Right renal cortex interstitium (tissue), 3 donors: ENCODE measurements around the gene MBLAC2. TPM values are rescaled to one million over a fixed set of nuclear protein-coding genes. Genes with fewer than 3 reads are reported as not detected.

Experiments
- DNase-seq, 3 donors: peaks; one replicate each; pipeline ENCODE4 v3.0.0-alpha.2; 2013; ENCODE audit warnings: low read depth in 3 of 3, low spot score in 2 of 3
- polyA plus RNA-seq, 3 donors: library from polyadenylated mRNA; unstranded; fragments of 120-200 nt; gene quantifications; one replicate each; pipeline ENCODE4 v1.2.1, GENCODE V29; 2013; ENCODE audit not compliant: insufficient read length in 3 of 3

MBLAC2 gene
- polyA plus RNA-seq = 10 to 100 TPM; 10.2 to 10.7 (median 10.7) TPM

DNA sequence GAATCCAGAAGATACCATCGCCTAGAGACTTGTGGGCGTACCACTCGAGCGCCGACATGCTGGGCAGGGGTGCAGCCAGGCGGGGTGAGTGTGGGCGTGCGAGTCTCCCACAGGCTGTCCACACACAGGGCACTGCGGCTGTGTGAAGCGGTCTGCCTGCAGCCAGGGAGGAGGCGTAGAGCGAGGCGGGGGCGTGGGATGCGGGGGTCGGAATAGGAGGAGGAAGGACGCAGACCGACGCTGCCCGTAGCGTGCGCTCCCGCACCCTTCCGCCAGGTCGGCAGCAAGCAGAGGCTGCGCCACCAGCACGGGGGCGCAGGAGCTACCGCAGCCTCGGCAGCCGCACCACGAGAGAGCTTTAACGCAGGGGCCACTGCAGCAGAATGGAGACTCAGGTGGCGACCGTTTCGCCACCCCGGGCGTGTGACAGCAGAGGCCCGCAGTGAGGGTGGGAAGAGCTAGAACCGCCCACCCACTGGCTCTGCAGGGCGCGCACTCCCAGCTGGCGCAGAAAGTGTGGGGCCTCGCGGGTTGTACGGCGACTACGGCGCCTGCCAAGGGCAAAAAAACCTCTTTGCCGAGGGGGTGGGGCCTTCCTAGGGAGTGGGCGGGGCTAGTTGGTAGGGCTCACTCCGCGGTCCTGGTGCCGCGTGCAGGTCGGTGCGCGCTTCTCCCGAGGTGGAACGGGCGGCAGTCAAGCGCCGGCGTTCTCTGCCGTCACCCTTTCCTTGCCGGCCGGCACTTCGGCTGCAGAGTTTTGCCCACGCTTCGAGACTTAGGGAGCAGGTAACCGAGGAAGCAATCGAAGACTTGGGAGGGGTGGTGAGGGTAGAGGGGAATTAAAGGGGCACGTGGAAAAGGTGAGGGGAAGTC, at the start of gene MBLAC2, which contains the start of gene POLR3G:
MBLAC2 (minus strand) TSS at position 537 of the 873 bp plus-strand sequence; CDS start at position 58, 479 bp downstream.
POLR3G (plus strand) TSS at position 630 of the 873 bp plus-strand sequence. CDS start 10,704 bp downstream, outside the sequence.
- peak; percentile 68 to 82 (median 75) for DNase-seq

DNA sequence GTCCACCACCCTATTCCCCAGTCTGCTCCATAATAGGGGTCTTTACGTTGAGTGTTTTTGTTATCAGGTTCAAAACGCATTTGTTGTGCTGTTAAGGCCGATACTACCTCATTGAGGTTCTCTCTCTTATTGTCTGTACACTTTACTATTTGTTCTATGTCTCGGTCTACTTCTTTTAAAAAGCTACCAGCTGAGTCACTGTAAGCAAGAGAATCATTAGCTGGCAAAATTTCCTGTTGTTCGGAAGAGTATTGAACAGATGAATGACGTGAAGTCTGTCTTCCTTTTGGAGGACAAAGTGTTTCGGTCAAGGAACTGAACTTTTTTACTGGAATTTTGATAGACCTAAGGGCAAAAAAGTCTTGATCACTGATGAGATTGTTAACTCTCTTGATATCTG, 44.5 kb upstream of the MBLAC2 start:
- no peak for DNase-seq

DNA sequence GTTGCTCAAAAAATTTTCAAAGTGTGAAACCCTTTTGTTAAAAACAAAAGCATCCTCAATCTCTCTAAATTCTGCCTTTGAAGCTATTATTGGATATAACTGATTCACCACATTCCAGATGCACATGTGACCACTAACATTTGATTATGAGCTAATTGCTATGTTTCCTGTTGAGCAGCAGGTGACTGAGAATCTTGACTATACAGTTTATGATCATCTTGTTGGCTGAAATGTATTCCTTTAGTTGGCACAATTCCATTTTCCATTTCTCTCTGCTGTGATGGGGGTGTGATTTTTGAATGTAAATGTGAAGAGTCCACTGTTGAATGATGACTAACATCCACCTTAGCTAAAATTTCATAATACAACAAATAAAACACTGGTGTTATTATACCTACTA, 44.1 kb upstream of the MBLAC2 start:
- DNase-seq = no peak

DNA sequence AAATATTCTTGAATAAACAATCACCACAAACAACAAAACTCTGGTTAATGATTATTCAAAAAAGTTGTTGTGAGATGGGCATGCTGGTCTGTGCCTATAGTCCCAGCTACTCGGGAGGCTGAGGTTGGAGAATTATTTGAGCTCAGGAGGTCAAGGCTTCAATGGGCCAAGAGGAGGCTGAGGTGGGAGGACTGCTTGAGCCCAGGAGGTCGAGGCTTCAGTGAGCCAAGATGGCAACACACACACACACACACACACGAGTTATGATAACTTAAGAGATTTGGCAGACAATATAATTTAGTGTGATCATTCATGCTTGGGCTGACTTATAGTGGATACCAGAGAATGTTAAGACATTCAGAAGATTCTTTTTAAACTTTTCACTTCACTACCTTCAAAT, 39.9 kb upstream of the MBLAC2 start:
- DNase-seq = no peak

DNA sequence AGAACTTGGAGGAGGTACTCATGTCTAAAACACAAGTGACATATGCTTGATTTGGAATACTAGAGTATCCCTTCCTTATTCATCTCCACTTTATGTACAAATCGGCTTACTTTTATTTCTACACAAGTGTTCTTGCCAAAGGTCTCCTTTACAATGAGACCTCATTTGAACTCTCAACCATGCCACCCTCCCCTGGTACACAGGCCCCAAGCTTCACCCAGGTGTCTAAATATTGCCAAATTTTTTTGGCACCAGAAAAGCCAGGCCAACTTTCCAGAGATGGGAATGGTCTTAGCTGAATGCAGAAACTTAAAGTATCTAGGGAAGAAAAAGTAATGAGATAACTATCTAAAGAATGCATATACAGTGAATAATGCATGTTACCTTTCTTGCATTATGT, 35.9 kb upstream of the MBLAC2 start:
- DNase-seq = no peak

DNA sequence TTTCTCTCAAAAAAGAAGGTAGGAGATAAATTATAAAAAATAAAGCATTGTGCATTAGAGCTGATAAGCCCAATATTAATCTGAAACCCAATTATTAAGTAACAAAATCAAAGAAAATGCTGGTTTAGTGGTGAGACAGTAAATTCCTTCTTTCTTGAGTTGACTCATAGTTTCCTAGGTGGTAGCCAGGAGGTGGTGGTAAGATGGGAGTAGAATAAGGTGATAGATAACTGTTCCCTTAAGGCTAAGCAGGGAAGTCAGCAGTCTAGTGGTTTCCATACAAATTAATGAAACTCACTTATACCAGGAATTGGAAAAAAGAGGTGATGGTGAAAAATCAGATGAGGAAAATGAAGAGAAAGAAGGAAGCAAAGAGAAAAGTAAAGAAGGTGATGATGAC, 31.6 kb upstream of the MBLAC2 start:
- DNase-seq = no peak

DNA sequence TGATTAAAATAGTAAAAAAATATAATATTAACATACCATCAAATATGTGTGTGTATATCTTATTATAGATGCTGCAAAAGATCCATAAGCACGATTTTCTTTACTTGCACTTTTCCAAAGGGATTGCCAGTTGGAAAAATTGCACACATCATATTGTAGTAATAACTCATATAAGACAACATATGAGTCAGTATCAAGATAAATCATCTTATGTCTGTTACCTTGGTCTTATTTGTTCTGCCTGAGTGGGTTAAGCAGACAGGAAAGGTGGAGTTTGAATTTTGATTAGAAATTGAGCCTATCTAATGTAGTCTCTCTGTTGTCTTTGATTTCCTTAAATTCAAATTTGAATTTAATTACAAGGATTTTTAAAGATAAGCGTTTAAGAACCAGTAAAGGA, 30.2 kb upstream of the MBLAC2 start:
- no peak for DNase-seq

DNA sequence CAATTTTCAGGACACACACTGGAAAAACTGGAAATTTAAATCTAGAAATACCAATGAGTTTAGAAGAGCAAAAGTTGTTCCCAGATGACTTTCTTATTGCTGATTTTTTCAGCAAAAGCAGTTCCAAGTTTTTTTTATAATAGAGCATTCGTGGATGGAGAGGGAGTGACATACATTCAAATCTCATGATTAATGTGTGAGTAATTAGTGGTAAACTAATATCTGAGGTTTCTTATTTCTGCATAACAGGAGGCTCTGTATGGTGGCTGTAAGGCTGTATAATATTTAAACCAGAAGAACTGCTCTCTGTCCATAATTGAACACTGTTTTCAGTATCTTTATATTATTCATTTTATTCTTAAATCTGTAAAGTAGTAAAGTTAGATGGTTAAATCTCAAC, 29.0 kb upstream of the MBLAC2 start:
- no peak for DNase-seq

DNA sequence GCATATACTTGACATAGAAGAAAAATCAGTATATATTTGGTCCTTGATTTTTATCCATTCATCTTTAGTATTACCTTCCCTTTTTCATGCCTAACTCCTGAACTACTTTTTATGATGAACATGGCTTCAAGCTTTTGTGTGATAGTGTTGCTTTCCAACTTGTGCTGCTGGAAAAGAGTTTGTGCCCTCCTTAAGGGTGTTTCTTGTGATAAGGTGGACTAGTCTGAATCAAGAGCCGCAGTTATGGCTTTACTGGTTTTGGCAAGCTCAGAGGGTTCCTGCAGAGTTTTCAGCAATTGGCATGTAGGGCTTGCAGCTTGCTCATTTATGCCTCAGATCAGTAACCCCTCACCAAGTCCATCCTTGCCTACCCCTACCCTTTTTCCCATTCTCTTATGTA, 20.6 kb upstream of the MBLAC2 start:
- no peak for DNase-seq

DNA sequence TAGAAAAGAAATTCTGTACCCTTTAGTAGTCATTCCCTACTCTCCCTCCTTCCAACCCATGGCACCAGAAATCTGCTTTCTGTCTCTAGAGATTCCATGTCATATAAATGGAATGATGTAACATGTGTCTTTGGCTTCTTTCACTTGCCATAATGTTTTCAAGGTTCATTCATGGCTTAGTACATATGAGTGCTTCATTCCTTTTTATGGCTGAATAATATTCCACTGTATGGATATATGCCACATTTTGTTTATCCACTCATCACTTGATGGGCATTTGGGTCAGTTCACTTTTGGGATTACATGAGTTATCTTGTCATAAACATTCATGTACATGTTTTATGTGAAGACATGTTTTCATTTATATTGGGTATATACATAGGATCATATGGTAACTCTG, 19.5 kb upstream of the MBLAC2 start:
- no peak for DNase-seq

DNA sequence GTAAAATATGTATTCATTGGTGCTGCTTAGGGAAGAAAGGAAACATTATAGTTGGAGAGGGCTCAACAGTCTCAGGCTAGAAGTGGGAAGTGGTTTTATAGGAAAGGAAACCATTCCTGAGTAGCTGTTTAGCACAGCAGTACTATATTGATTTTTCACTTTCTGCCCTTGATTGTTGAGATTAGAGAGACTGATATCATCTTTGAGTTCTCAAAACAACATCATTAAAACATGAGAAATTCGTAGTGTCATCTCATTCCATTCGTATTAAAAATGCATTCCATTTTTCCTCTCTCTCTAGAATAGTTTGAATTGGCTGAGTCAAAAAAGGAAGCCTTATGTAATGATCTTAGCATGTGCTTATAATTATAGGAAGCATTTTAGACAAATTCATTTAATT, 14.2 kb upstream of the MBLAC2 start:
- DNase-seq = no peak

DNA sequence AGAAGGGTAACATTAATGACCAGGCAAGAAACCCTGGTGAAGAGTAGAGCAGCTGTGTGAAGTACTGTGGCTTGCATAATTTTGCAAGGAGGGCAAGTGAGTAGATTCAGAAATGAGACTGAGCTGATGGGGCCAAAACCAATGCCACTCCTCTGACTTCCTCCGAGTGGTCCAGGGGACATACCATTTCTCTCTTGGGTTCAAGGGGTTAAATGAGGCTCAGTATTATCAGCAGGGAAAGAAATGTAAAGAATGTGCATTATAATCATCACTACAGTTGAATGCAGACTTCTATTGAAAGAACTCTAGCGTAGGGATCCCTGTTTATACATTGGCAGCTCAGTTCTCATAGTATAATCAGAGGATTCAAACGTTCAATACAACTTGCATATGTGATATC, 10.0 kb upstream of the MBLAC2 start:
- DNase-seq = no peak

DNA sequence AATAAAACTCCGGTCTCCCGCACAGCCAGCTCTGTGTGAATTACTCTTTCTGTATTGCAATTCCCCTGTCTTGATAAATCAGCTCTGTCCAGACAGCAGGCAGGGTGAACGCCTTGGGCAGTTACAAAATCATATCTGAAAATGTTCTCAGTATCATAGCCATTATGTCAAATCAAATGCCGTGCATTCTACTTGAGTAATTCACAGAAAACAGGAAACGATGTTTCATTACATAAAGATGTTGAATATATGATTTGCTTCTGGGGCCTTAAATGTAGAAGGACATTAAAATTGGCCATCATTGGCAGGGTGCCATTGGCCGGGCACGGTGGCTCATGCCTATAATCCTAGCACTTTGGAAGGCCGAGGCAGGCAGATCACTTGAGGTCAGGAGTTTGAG, 8.6 kb upstream of the MBLAC2 start:
- DNase-seq = no peak

DNA sequence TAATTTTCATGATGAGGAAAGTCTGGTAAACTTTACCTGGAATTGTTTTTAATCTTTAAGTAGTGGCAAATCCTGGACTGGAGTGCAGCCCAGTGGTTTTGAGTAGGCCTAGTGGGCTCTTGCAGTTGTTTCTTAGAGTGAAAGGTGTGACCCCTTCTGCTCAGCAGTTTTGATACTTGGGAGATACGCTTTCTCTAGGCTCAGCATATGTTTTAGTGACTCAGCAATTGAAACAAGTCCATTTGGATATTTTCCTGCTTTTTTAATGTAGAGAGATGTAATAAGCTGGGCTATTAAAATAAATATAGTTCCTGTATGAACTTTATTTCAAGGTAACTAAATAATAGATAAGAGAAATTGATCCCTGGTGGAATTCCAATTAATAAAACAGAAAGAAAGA, 6.1 kb upstream of the MBLAC2 start:
- no peak for DNase-seq

DNA sequence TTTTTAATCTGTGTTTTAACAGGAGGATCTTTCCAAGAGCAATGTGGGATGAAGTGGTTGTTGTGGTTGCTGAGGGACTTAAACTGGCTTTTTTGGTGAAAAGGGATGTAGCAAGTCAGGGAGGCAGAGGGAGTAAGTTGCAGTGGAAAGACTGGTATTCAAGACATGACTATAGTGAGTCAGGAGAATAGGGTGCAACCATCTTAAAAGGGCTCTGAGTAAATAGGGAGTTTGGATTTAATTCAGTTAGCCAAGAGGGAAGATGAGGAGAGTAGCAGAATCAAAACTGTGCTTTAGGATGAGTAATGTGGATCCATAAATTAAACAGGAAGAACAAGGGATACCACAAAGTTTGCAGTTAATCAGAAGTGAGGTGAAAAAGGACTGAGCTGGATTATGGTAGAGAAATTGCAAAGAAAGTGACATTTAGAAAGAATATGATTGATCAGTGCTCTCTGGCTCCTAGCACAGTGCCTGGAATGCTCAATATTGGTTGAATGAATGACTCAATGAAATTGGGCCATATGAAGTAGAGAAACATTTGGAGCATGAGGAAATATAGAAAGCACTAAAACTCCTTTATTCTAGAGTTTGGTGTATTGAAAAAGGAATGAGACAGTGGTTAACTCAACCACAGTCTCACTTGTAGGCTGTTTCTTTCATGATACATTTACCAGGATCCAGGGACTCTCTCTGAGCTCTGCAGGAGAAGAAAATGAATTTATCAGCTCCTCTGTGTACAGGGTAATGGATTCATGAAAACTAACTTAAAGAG, 5.2 kb upstream of the MBLAC2 start:
- no peak for DNase-seq

DNA sequence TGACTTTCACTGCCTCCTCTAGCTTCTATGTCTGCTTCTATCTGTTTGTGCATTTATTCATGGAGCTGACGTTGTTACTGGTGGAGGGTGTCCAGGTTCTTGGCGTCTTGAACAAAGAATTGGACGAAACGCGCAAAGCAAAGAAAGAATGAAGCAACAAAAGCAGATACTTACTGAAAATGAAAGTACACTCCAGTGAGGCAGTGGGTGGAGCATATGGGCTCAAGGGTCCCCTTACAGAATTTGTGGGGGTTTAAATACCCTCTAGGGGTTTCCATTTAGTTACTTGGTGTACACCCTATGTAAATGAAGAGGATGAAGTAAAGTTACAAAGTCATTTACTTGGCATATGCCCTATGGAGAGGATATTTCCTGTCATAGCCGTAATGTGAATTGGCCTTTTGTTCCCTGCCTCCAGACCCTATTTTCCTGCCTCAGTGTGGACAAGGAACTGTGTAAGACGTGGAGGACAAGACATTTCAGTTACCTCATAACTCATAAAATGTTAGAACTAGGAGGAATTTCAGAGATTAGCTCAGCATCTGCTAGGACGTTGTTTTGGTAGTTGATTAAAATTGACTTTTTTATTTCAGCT, 3.1 kb upstream of the MBLAC2 start:
- DNase-seq = no peak

DNA sequence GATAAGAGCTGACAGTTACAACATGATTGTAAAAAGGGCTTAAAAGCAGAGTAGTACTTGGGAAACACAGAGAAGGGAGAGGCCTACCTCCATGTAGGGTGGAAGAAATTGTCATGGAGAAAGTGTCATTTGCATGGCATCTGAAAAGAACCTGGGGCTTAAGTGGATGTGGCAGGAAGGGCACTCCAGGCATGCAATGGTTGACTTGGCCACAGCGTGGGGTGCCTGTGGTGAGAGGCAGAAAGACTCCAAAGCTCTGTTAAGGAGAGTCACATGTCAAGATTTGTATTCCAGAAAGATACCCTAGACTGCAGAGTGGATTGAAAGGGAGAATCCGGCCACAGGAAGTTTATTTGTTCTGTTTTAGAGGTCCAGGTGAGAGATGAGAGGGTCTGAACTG, 2.5 kb upstream of the MBLAC2 start:
- DNase-seq = no peak

DNA sequence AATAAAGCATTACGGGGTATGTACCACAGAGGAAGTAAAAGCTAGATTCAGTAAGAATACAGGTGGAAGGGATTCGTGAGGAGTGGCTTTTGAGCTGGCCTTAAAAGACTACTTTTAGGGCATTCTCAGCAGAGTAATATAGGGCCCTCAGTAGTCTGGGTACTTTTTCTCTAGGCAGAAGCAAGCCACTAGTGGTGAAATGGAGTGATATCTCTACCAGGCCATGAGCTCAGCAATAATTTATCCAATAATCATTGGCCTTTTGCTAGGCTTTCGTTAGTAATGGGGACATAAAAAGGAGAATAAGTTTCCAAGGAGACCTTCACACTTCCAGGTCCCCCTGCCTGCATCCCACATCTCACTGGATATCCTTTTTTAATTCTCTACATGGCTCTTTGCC, 1.8 kb upstream of the MBLAC2 start:
- DNase-seq = no peak

DNA sequence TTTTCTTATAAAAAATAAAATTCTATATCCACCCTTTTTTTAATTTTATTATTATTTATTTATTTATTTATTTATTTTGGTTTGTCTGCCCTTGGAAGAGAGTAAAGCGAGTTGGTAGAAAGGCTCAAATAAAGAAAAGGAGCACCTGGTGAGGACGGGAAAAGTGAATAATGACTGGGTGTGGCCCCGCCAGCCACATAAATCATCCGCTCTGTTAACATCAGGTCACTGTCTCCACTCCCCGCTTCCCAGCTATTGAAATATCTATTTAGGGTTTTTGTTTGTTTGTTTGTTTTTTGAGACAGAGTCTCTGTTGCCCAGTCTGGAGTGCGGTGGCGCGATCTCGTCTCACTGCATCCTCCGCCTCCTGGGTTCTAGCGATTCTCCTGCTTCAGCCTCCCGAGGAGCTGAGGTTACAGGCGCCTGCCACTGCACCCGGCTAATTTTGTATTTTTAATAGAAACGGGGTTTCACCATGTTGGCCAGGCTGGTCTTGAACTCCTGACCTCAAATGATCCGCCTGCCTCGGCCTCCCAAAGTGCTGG, 937 bp upstream of the MBLAC2 start:
- no peak for DNase-seq

DNA sequence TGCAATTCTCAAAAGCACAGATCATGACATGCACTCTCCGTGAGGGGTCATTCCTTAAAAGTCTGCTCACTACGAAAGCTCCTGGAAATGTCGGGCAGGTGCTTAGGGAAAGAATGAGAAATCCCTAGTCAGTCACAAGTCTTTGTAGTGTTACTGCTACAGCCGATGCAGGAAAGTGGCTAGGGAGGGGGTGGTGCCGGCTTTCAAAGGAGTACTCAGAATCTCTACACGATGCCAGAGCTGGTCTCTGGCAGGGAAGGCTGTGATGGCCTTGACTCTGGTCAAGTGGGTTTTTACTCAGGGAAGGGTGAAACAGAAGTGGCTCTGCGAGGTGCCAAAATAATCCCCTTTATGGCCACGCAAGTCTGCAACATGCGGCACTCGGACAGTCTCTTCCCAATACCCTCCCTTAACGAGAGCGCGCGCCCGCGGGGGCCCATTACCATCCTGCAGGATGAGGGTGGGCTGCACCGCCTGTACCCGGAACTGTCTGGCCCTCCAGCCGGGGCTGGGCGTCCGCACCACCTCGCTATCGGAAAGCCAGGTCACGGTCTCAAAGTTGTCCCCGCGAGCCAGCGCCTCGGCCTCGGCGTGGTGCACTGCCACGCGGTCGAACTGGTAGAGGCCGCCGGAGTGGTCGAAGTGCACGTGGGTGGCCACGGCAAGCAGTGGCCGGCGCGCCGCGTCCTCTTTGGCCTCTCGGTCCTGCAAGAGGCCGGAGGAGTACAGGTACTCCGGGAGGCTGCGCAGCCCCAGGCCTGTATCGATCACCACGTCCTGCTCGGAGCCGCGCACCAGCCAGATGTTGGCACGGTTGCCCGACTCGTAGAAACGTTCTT, 956 bp downstream of the MBLAC2 start:
- DNase-seq = peak in 2 of 3 donors; percentile 10 to 43
